Activated T-helper 2 cell treated with anti-CD3 and anti-CD28 coated beads, Interferon-gamma antibody, Interleukin-2, Interleukin-4, amounts not matched to agents 10 μg/mL and 5 μg/mL and 100 μg/mL, durations not matched to agents 14 hours and 24 hours and 36 hours (primary cell): ENCODE data around the gene YTHDF1. TPM values are rescaled to one million over a fixed set of nuclear protein-coding genes. Genes with fewer than 3 reads are reported as not detected.
"Not testable (repeated sequence)": the region's sequence is repeated elsewhere in the genome, so short reads cannot be mapped to it uniquely, and the experiment has no call there.

ENCODE experiments used
- DNase-seq: peaks from one replicate; pipeline ENCODE4 v3.0.0; 2021; ENCODE audit warnings: low spot score
- H3K27ac Mint-ChIP-seq: one replicate; pipeline ENCODE4 v1.8.0; 2021; ENCODE audit warnings: mixed read lengths
- H3K27me3 Mint-ChIP-seq: one replicate; pipeline ENCODE4 v1.8.0; 2021; ENCODE audit warnings: low read depth, mixed read lengths
- H3K36me3 Mint-ChIP-seq: one replicate; pipeline ENCODE4 v1.8.0; 2021; ENCODE audit warnings: low read depth, mixed read lengths
- H3K4me1 Mint-ChIP-seq: one replicate; pipeline ENCODE4 v1.8.0; 2021; ENCODE audit warnings: low read depth, mixed read lengths
- H3K4me3 Mint-ChIP-seq: one replicate; pipeline ENCODE4 v1.8.0; 2021; ENCODE audit warnings: low read depth, mild to moderate bottlenecking, moderate library complexity, mixed read lengths
- H3K9me3 Mint-ChIP-seq: one replicate; pipeline ENCODE4 v1.8.0; 2021; ENCODE audit warnings: mixed read lengths
- intact Hi-C: fragments of 100-400 bp; cut with micrococcal nuclease; formaldehyde crosslinking; loops from one replicate; pipeline ENCODE4 v1.15.1; 2023
- total RNA-seq: library from RNA; stranded (reverse); gene quantifications from 2 replicates; pipeline ENCODE4 v1.2.3, GENCODE V29; 2022

The YTHDF1 gene
- total RNA-seq, 1 donor from 2014 or later: 44.7 TPM

GRCh38 chr20:63230800-63231268 is 14.9 kb upstream of the YTHDF1 start:
- Mint-ChIP-seq H3K27me3 (peaks cover 37% of the 10 kb centered on the region), H3K27ac (no peak overlapping the region), H3K9me3 (no peaks in the 10 kb centered on the region), H3K4me3 (no peak overlapping the region), H3K4me1 (peaks cover 1% of the 10 kb centered on the region), H3K36me3 (no peaks in the 10 kb centered on the region)
- intact Hi-C loops: no loop called here
- no peak for DNase-seq

- intact Hi-C loops: no loop called here
- H3K4me1 Mint-ChIP-seq: no peaks in the 10 kb centered on the region
- H3K27ac Mint-ChIP-seq: no peak overlapping the region
Measured at GRCh38 chr20:63228806-63229205, 12.9 kb upstream of the YTHDF1 start.

GRCh38 chr20:63227260-63227659 is 11.3 kb upstream of the YTHDF1 start:
- H3K36me3 Mint-ChIP-seq: no peaks in the 10 kb centered on the region
- H3K4me3 Mint-ChIP-seq: no peak overlapping the region
- peaks cover 34% of the 10 kb centered on the region for H3K27me3 Mint-ChIP-seq
- no peaks in the 10 kb centered on the region for H3K4me1 Mint-ChIP-seq
- DNase-seq: no peak
- intact Hi-C loops: no loop called here
- no peak overlapping the region for H3K27ac Mint-ChIP-seq
- H3K9me3 Mint-ChIP-seq: no peaks in the 10 kb centered on the region

More at GRCh38 chr20:63228806-63229205, 12.9 kb upstream of the YTHDF1 start:
- no peak overlapping the region for H3K4me3 Mint-ChIP-seq
- H3K9me3 Mint-ChIP-seq: no peaks in the 10 kb centered on the region
- H3K27me3 Mint-ChIP-seq: peaks cover 37% of the 10 kb centered on the region
- no peaks in the 10 kb centered on the region for H3K36me3 Mint-ChIP-seq
- no peak for DNase-seq

- Mint-ChIP-seq H3K27ac (no peak overlapping the region), H3K36me3 (no peaks in the 10 kb centered on the region), H3K27me3 (peaks cover 25% of the 10 kb centered on the region), H3K4me1 (no peaks in the 10 kb centered on the region), H3K9me3 (no peaks in the 10 kb centered on the region), H3K4me3 (no peak overlapping the region)
- no peak for DNase-seq
- intact Hi-C loops: no loop called here
Measured at GRCh38 chr20:63226042-63226943, 10.4 kb upstream of the YTHDF1 start.

GRCh38 chr20:63225082-63225454 is 9.1 kb upstream of the YTHDF1 start:
- intact Hi-C loops: no loop called here
- Mint-ChIP-seq H3K36me3 (no peaks in the 10 kb centered on the region), H3K27ac (no peak overlapping the region), H3K27me3 (peaks cover 20% of the 10 kb centered on the region), H3K4me3 (no peak overlapping the region), H3K4me1 (no peaks in the 10 kb centered on the region), H3K9me3 (no peaks in the 10 kb centered on the region)
- DNase-seq: no peak

GRCh38 chr20:63224412-63225081 is 8.6 kb upstream of the YTHDF1 start:
- Mint-ChIP-seq H3K4me3 (no peak overlapping the region), H3K9me3 (no peaks in the 10 kb centered on the region), H3K4me1 (no peaks in the 10 kb centered on the region), H3K27me3 (peaks cover 15% of the 10 kb centered on the region), H3K27ac (no peak overlapping the region), H3K36me3 (no peaks in the 10 kb centered on the region)
- intact Hi-C loops: no loop called here
- DNase-seq: no peak

GRCh38 chr20:63223826-63224207 is 7.9 kb upstream of the YTHDF1 start:
- no peaks in the 10 kb centered on the region for H3K4me1 Mint-ChIP-seq
- intact Hi-C loops: loop anchor here (2.0 kb wide), 1 partner anchor 67 kb away; no protein-coding TSS in a partner anchor
- DNase-seq: no peak

GRCh38 chr20:63223121-63223825 is 7.3 kb upstream of the YTHDF1 start:
- H3K36me3 Mint-ChIP-seq: no peaks in the 10 kb centered on the region
- H3K27me3 Mint-ChIP-seq: peaks cover 7% of the 10 kb centered on the region
- DNase-seq: peak; percentile 27
- H3K27ac Mint-ChIP-seq: no peak overlapping the region
- H3K4me1 Mint-ChIP-seq: no peaks in the 10 kb centered on the region
- H3K9me3 Mint-ChIP-seq: no peaks in the 10 kb centered on the region
- intact Hi-C loops: loop anchor here (2.0 kb wide), 1 partner anchor 68 kb away; no protein-coding TSS in a partner anchor
- H3K4me3 Mint-ChIP-seq: no peak overlapping the region

More at GRCh38 chr20:63223826-63224207, 7.9 kb upstream of the YTHDF1 start:
- Mint-ChIP-seq H3K4me3 (no peak overlapping the region), H3K27me3 (peaks cover 9% of the 10 kb centered on the region), H3K36me3 (no peaks in the 10 kb centered on the region), H3K27ac (no peak overlapping the region), H3K9me3 (no peaks in the 10 kb centered on the region)

- no peak for DNase-seq
- no peak overlapping the region for H3K4me3 Mint-ChIP-seq
- no peak overlapping the region for H3K27ac Mint-ChIP-seq
- H3K27me3 Mint-ChIP-seq: peaks cover 7% of the 10 kb centered on the region
- intact Hi-C loops: loop anchor here (2.0 kb wide), 1 partner anchor 68 kb away; no protein-coding TSS in a partner anchor
- H3K4me1 Mint-ChIP-seq: no peaks in the 10 kb centered on the region
- H3K9me3 Mint-ChIP-seq: no peaks in the 10 kb centered on the region
- H3K36me3 Mint-ChIP-seq: no peaks in the 10 kb centered on the region
Measured at GRCh38 chr20:63222541-63222940, 6.6 kb upstream of the YTHDF1 start.

- H3K27me3 Mint-ChIP-seq, H3K36me3 Mint-ChIP-seq, DNase-seq, H3K27ac Mint-ChIP-seq, H3K9me3 Mint-ChIP-seq, H3K4me1 Mint-ChIP-seq, H3K4me3 Mint-ChIP-seq: not testable (repeated sequence)
- intact Hi-C loops: loop anchor here (2.0 kb wide), 1 partner anchor 69 kb away; no protein-coding TSS in a partner anchor
Measured at GRCh38 chr20:63221400-63222053, 5.6 kb upstream of the YTHDF1 start.

- peaks cover 2% of the 10 kb centered on the region for H3K4me1 Mint-ChIP-seq
- intact Hi-C loops: no loop called here
- no peak overlapping the region for H3K4me3 Mint-ChIP-seq
- DNase-seq: no peak
- H3K9me3 Mint-ChIP-seq: no peaks in the 10 kb centered on the region
- H3K27ac Mint-ChIP-seq: no peak overlapping the region
- peaks cover 7% of the 10 kb centered on the region for H3K27me3 Mint-ChIP-seq
- H3K36me3 Mint-ChIP-seq: no peaks in the 10 kb centered on the region
Measured at GRCh38 chr20:63220696-63221399, 4.9 kb upstream of the YTHDF1 start.
